Measurements from ENCODE around the gene CREBRF. TPM values are rescaled to one million over a fixed set of nuclear protein-coding genes. Genes with fewer than 3 reads are reported as not detected.
"Not testable (repeated sequence)": the region's sequence is repeated elsewhere in the genome, so short reads cannot be mapped to it uniquely, and the experiment has no call there.

Gene CREBRF
- total and polyA plus RNA-seq, 2 donors from 2014 or later = 6.1 to 49.7 TPM

DNA sequence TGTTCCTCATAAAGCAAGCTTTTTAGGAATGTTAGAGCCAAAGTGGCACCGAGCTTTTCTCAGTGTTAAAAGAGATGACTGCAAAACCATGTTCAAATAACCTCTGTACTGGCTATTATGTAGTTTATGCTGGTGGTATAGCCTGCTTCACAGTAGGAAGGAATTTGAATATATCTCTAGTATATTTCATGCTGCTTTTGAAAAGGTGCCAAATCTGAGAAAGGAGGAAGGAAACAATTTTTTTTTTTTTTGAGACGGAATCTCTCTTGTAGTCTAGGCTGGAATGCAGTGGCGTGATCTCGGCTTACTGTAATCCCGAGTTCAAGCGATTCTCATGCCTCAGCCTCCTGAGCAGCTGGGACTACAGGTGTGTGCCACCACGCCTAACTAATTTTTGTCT lies 13.5 kb downstream of the CREBRF start:
- Histone ChIP-seq H3K4me3 (ENCODE audit: low read length in 3 of 3) (no peak overlapping the region), H3K36me3 (ENCODE audit: control insufficient read depth in 2 of 3, insufficient read depth in 3 of 3, low read length in 3 of 3) (no peaks in the 10 kb centered on the region), H3K9ac (ENCODE audit: low read length in 3 of 3) (no peak overlapping the region), H3K27me3 (ENCODE audit: control insufficient read depth, insufficient read depth, low read length) (no peaks in the 10 kb centered on the region), H3K9me3 (ENCODE audit: control insufficient read depth in 2 of 3, insufficient read depth in 1 of 3, low read length in 3 of 3) (no peaks in the 10 kb centered on the region), H3K27ac (ENCODE audit: low read depth in 2 of 2, low read length in 2 of 2) (no peak overlapping the region), H3K4me1 (ENCODE audit: control insufficient read depth in 2 of 3, insufficient read depth in 2 of 3, low read depth in 1 of 3, low read length in 3 of 3) (peaks cover 0 to 4% (median 2%) of the 10 kb centered on the region in 3 donors)
- DNase-seq (no peak), FAIRE-seq (no peak)
- intact Hi-C loops (cut with DNase I) = no loop called here
- TF ChIP-seq, protein P1, sequence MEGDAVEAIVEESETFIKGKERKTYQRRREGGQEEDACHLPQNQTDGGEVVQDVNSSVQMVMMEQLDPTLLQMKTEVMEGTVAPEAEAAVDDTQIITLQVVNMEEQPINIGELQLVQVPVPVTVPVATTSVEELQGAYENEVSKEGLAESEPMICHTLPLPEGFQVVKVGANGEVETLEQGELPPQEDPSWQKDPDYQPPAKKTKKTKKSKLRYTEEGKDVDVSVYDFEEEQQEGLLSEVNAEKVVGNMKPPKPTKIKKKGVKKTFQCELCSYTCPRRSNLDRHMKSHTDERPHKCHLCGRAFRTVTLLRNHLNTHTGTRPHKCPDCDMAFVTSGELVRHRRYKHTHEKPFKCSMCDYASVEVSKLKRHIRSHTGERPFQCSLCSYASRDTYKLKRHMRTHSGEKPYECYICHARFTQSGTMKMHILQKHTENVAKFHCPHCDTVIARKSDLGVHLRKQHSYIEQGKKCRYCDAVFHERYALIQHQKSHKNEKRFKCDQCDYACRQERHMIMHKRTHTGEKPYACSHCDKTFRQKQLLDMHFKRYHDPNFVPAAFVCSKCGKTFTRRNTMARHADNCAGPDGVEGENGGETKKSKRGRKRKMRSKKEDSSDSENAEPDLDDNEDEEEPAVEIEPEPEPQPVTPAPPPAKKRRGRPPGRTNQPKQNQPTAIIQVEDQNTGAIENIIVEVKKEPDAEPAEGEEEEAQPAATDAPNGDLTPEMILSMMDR (IDR thresholded peaks at IDR 0.05; ENCODE audit: borderline replicate concordance, extremely low read depth, insufficient read depth) = no peak

DNA sequence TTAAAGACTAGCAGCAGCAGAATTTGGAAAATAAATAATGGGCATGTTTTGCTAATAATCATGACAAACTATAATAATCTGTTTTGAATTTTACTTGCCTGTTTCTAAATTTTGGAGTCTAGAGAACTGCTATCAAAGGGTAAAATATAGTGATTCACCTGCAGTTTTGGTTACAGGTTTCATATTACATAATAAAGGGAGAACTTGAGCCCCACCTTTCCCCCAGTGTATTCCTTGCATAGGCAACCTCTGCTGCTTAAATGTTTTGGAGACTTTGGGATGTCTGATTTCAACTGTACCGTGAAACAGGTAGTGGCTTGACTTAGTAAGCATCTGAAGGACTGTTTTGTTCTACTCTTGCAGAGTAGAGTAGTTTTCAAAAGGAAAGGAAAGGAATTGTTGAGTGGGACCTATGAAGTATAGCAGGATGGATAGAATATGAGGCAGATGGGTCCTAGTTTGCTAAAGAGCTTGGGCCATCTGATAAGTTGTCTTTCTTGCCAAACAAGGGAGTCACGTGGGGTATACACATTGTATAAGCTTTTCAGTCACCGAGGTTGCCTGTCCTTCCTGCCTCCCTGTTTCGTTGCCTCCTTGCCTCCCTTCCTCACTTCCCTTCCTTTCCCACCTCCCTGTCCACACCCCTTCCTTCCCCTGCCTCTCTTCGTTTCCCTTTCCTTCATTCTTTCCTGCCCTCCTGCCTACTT lies 19.1 kb downstream of the CREBRF start:
- H3K4me1 ChIP-seq (ENCODE audit: control insufficient read depth in 2 of 3, insufficient read depth in 2 of 3, low read depth in 1 of 3, low read length in 3 of 3) = peaks cover 0 to 5% (median 0%) of the 10 kb centered on the region in 3 donors
- FAIRE-seq = no peak
- no peak for DNase-seq
- no peak overlapping the region for H3K9ac ChIP-seq (ENCODE audit: low read length in 3 of 3)
- peak overlapping the region in 1 of 2 donors; percentile 27 for H3K27ac ChIP-seq (ENCODE audit: low read depth in 2 of 2, low read length in 2 of 2)
- no peaks in the 10 kb centered on the region for H3K27me3 ChIP-seq (ENCODE audit: control insufficient read depth, insufficient read depth, low read length)
- no peaks in the 10 kb centered on the region for H3K36me3 ChIP-seq (ENCODE audit: control insufficient read depth in 2 of 3, insufficient read depth in 3 of 3, low read length in 3 of 3)
- TF ChIP-seq, protein P1 (IDR thresholded peaks at IDR 0.05; ENCODE audit: borderline replicate concordance, extremely low read depth, insufficient read depth) = no peak
- intact Hi-C loops (cut with DNase I) = no loop called here
- no peak overlapping the region for H3K4me3 ChIP-seq (ENCODE audit: low read length in 3 of 3)
- no peaks in the 10 kb centered on the region for H3K9me3 ChIP-seq (ENCODE audit: control insufficient read depth in 2 of 3, insufficient read depth in 1 of 3, low read length in 3 of 3)

DNA sequence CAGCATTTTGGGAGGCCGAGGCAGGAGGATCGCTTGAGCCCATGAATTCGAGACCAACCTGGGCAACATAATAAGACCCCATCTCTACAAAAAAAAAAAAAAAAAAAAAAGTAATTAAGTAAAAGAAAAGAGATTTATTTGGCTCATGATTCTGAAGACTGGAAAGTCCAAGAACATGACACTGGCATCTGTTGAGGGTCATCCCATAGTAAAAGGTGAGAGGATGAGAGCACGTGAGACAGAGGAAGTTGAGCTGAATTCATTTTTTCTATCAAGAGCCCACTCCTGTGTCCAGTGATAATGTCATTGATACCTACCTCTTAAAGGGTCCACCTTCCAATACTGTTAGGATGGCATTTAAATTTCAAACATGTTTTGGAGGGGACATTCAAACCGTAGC lies 19.8 kb downstream of the CREBRF start:
- no peaks in the 10 kb centered on the region for H3K27me3 ChIP-seq (ENCODE audit: control insufficient read depth, insufficient read depth, low read length)
- FAIRE-seq = no peak
- TF ChIP-seq, protein P1 (IDR thresholded peaks at IDR 0.05; ENCODE audit: borderline replicate concordance, extremely low read depth, insufficient read depth) = no peak
- peaks cover 0 to 5% (median 0%) of the 10 kb centered on the region in 3 donors for H3K4me1 ChIP-seq (ENCODE audit: control insufficient read depth in 2 of 3, insufficient read depth in 2 of 3, low read depth in 1 of 3, low read length in 3 of 3)
- intact Hi-C loops (cut with DNase I) = no loop called here
- H3K27ac ChIP-seq (ENCODE audit: low read depth in 2 of 2, low read length in 2 of 2) = no peak overlapping the region
- H3K9ac ChIP-seq (ENCODE audit: low read length in 3 of 3) = no peak overlapping the region
- H3K36me3 ChIP-seq (ENCODE audit: control insufficient read depth in 2 of 3, insufficient read depth in 3 of 3, low read length in 3 of 3) = no peaks in the 10 kb centered on the region
- H3K4me3 ChIP-seq (ENCODE audit: low read length in 3 of 3) = no peak overlapping the region
- no peaks in the 10 kb centered on the region for H3K9me3 ChIP-seq (ENCODE audit: control insufficient read depth in 2 of 3, insufficient read depth in 1 of 3, low read length in 3 of 3)
- DNase-seq = no peak

DNA sequence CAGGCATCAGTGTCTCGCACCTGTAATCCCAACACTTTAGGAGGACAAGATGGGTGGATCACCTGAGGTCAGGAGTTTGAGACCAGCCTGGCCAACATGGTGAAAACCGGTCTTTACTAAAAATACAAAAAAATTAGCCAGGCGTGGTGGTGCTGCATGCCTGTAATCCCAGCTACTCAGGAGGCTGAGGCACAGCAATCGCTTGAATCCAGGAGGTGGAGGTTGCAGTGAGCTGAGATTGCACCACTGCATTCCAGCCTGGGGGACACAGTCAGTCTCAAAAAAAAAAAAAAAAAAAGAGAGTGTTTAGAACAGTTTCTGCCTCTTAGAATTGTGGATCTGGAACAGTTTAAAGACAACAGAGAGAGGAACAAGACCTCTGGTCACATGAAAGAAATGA lies 20.3 kb downstream of the CREBRF start:
- H3K4me1 ChIP-seq (ENCODE audit: control insufficient read depth in 2 of 3, insufficient read depth in 2 of 3, low read depth in 1 of 3, low read length in 3 of 3); H3K9ac ChIP-seq (ENCODE audit: low read length in 3 of 3); intact Hi-C loops (cut with DNase I); FAIRE-seq; DNase-seq; H3K27ac ChIP-seq (ENCODE audit: low read depth in 2 of 2, low read length in 2 of 2); H3K9me3 ChIP-seq (ENCODE audit: control insufficient read depth in 2 of 3, insufficient read depth in 1 of 3, low read length in 3 of 3); H3K27me3 ChIP-seq (ENCODE audit: control insufficient read depth, insufficient read depth, low read length); H3K4me3 ChIP-seq (ENCODE audit: low read length in 3 of 3); H3K36me3 ChIP-seq (ENCODE audit: control insufficient read depth in 2 of 3, insufficient read depth in 3 of 3, low read length in 3 of 3): not testable (repeated sequence)
